GM18868 (cell line): Measurements from ENCODE around the gene RASA3.
"Not testable (repeated sequence)": the region's sequence is repeated elsewhere in the genome, so short reads cannot be mapped to it uniquely, and the experiment has no call there.

Experiments
- ATAC-seq: cut with Tn5 transposase; IDR thresholded peaks from one replicate; pipeline ENCODE4 v1.9.1; 2021; ENCODE audit warnings: mild to moderate bottlenecking, moderate library complexity; ENCODE audit not compliant: unreplicated experiment

Gene RASA3

GRCh38 chr13:114114006-114114640, 18.3 kb downstream of the RASA3 start:
- ATAC-seq, result no peak

GRCh38 chr13:114113395-114113794, 19.0 kb downstream of the RASA3 start:
- ATAC-seq, result not testable (repeated sequence)

GRCh38 chr13:114112826-114113322, 19.5 kb downstream of the RASA3 start:
- ATAC-seq, result no peak

GRCh38 chr13:114112231-114112825, 20.1 kb downstream of the RASA3 start:
- no peak for ATAC-seq

GRCh38 chr13:114111577-114111976, 20.8 kb downstream of the RASA3 start:
- no peak for ATAC-seq

GRCh38 chr13:114110830-114111189, 21.6 kb downstream of the RASA3 start:
- not testable (repeated sequence) for ATAC-seq

GRCh38 chr13:114110091-114110829, 22.2 kb downstream of the RASA3 start:
- peak; percentile 69 for ATAC-seq

- ATAC-seq, result no peak
These were observed 22.8 kb downstream of the RASA3 start for GRCh38 chr13:114109641-114110041.

- no peak for ATAC-seq
These were observed 23.5 kb downstream of the RASA3 start for GRCh38 chr13:114108894-114109293.

- ATAC-seq, result no peak
These were observed 24.2 kb downstream of the RASA3 start for GRCh38 chr13:114108141-114108761.

GRCh38 chr13:114107686-114108081, 24.7 kb downstream of the RASA3 start:
- no peak for ATAC-seq

- no peak for ATAC-seq
These were observed 25.3 kb downstream of the RASA3 start for GRCh38 chr13:114106991-114107685.

- ATAC-seq, result no peak
These were observed 25.9 kb downstream of the RASA3 start for GRCh38 chr13:114106526-114106925.

- no peak for ATAC-seq
These were observed 26.8 kb downstream of the RASA3 start for GRCh38 chr13:114105521-114106225.

GRCh38 chr13:114104655-114105520, 27.5 kb downstream of the RASA3 start:
- no peak for ATAC-seq

- ATAC-seq, result no peak
These were observed 28.4 kb downstream of the RASA3 start for GRCh38 chr13:114103801-114104654.

- not testable (repeated sequence) for ATAC-seq
These were observed 29.2 kb downstream of the RASA3 start for GRCh38 chr13:114103289-114103621.

- ATAC-seq, result no peak
These were observed 29.7 kb downstream of the RASA3 start for GRCh38 chr13:114102521-114103288.
